HG03432 (cell line): ENCODE data around the gene TXNDC17.
"Not testable (repeated sequence)": the region's sequence is repeated elsewhere in the genome, so short reads cannot be mapped to it uniquely, and the experiment has no call there.

ENCODE experiments used
- ATAC-seq: cut with Tn5 transposase; IDR thresholded peaks from one replicate; pipeline ENCODE4 v1.9.1; 2021; ENCODE audit warnings: mild to moderate bottlenecking, moderate library complexity; ENCODE audit not compliant: unreplicated experiment

TXNDC17 gene

GRCh38 chr17:6636616-6637457 lies 4.0 kb upstream of the TXNDC17 start:
- ATAC-seq: no peak

- no peak for ATAC-seq
Measured at GRCh38 chr17:6637458-6637840, 3.4 kb upstream of the TXNDC17 start.

GRCh38 chr17:6638046-6638908 lies 2.6 kb upstream of the TXNDC17 start:
- no peak for ATAC-seq

- no peak for ATAC-seq
Measured at GRCh38 chr17:6639014-6639585, 1.8 kb upstream of the TXNDC17 start.

GRCh38 chr17:6639586-6640535 lies 999 bp upstream of the TXNDC17 start:
- ATAC-seq: peak; percentile 14

GRCh38 chr17:6641247-6641863 lies 495 bp downstream of the TXNDC17 start:
- no peak for ATAC-seq

- ATAC-seq: no peak
Measured at GRCh38 chr17:6642592-6642991, 1.7 kb downstream of the TXNDC17 start.

GRCh38 chr17:6643451-6644125 lies 2.7 kb downstream of the TXNDC17 start:
- no peak for ATAC-seq

GRCh38 chr17:6648181-6648580 lies 7.3 kb downstream of the TXNDC17 start:
- ATAC-seq: no peak

GRCh38 chr17:6651354-6651918 lies 10.6 kb downstream of the TXNDC17 start, which contains the start of the genes C17orf100 and MED31:
Gene C17orf100, plus strand, starts transcription at chr17:6651762. Its CDS starts 152 bp downstream, at chr17:6651914.
Gene MED31, minus strand, starts transcription at chr17:6651605. Its CDS starts 77 bp downstream, at chr17:6651528.
- peak; percentile 88 for ATAC-seq

- ATAC-seq: peak; percentile 18
Measured at GRCh38 chr17:6651919-6652452, 11.1 kb downstream of the TXNDC17 start.

- no peak for ATAC-seq
Measured at GRCh38 chr17:6654841-6655731, 14.2 kb downstream of the TXNDC17 start.

- not testable (repeated sequence) for ATAC-seq
Measured at GRCh38 chr17:6655732-6656361, 15.0 kb downstream of the TXNDC17 start.

GRCh38 chr17:6656797-6657632 lies 16.2 kb downstream of the TXNDC17 start:
- ATAC-seq: not testable (repeated sequence)

GRCh38 chr17:6657633-6658287 lies 16.9 kb downstream of the TXNDC17 start:
- ATAC-seq: no peak

- ATAC-seq: not testable (repeated sequence)
Measured at GRCh38 chr17:6658411-6658810, 17.6 kb downstream of the TXNDC17 start.
